GM23248 (cell line): Measurements from ENCODE around the gene APOM.

Source experiments
- EZH2 ChIP-seq: fragments of 200-600 bp; sonication (generic); IDR thresholded peaks from 2 replicates; pipeline ENCODE4 v1.6.1; 2018; ENCODE audit warnings: antibody characterized with exemption, mild to moderate bottlenecking; ENCODE audit not compliant: insufficient read depth, poor library complexity, severe bottlenecking
- EZH2phosphoT487 ChIP-seq: fragments of 200-600 bp; sonication (generic); IDR thresholded peaks from 2 replicates; pipeline ENCODE4 v1.6.1; 2018; ENCODE audit warnings: antibody characterized with exemption, moderate library complexity, mild to moderate bottlenecking, low read depth; ENCODE audit not compliant: insufficient read depth

DNA sequence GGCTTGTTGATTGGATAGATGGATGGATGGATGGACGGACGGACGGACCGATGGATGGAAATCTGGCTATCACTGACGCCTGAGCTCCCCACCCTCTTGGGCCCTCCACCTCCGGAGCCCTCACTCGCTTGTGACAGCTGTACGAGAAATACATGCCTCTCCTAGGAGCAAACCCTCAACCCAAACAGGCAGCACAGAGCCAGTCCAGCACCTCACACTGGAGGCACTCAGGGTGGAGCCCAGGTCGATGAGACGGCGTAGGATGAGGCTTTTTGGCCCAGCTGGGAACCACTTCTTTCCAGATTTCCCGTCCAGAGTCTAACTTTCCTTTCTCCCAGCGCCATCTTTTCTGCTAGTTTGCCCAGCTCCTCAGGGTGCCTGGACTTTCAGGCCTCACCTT lies 27.9 kb downstream of the APOM start:
- no peak for TF ChIP-seq EZH2
- no peak for TF ChIP-seq EZH2phosphoT487
